AG04449 (cell line): Measurements from ENCODE around the gene MARF1.
"Not testable (repeated sequence)": the region's sequence is repeated elsewhere in the genome, so short reads cannot be mapped to it uniquely, and the experiment has no call there.

Experiments
- CTCF ChIA-PET: fragments of 350-600 bp; formaldehyde crosslinking; extraction: SDS; loops from one replicate; lab custom pipeline; 2021; ENCODE audit warnings: antibody characterized with exemption; lab: Yijun Ruan, JAX
- POLR2A ChIA-PET: fragments of 400-600, 350-600 bp; formaldehyde crosslinking; extraction: SDS; loops from one replicate; lab custom pipeline; 2020; ENCODE audit warnings: antibody characterized with exemption, inconsistent platforms; lab: Yijun Ruan, JAX
- DNase-seq: peaks from one replicate; pipeline ENCODE4 v3.0.0-alpha.2; 2010; ENCODE audit warnings: low read depth, low spot score
- H3K4me3 ChIP-seq: 2 replicates; pipeline ENCODE4 v1.5.1; 2011; ENCODE audit warnings: low read depth, mild to moderate bottlenecking, control low read depth, low read length
- TF ChIP-seq, protein P1 (sequence below): IDR thresholded peaks from one replicate; pipeline ENCODE4 v1.5.1; 2011; ENCODE audit warnings: mild to moderate bottlenecking, moderate library complexity, low read length, control low read depth, inconsistent platforms; ENCODE audit not compliant: insufficient read depth; ENCODE audit errors: missing control alignments

MARF1 gene

GRCh38 chr16:15575293-15576049 is 67.5 kb downstream of the MARF1 start:
- TF ChIP-seq, protein P1, sequence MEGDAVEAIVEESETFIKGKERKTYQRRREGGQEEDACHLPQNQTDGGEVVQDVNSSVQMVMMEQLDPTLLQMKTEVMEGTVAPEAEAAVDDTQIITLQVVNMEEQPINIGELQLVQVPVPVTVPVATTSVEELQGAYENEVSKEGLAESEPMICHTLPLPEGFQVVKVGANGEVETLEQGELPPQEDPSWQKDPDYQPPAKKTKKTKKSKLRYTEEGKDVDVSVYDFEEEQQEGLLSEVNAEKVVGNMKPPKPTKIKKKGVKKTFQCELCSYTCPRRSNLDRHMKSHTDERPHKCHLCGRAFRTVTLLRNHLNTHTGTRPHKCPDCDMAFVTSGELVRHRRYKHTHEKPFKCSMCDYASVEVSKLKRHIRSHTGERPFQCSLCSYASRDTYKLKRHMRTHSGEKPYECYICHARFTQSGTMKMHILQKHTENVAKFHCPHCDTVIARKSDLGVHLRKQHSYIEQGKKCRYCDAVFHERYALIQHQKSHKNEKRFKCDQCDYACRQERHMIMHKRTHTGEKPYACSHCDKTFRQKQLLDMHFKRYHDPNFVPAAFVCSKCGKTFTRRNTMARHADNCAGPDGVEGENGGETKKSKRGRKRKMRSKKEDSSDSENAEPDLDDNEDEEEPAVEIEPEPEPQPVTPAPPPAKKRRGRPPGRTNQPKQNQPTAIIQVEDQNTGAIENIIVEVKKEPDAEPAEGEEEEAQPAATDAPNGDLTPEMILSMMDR, result no peak
- CTCF ChIA-PET, result no interaction called here
- H3K4me3 ChIP-seq, result no peak overlapping the region
- DNase-seq, result no peak
- POLR2A ChIA-PET, result no interaction called here

DNA sequence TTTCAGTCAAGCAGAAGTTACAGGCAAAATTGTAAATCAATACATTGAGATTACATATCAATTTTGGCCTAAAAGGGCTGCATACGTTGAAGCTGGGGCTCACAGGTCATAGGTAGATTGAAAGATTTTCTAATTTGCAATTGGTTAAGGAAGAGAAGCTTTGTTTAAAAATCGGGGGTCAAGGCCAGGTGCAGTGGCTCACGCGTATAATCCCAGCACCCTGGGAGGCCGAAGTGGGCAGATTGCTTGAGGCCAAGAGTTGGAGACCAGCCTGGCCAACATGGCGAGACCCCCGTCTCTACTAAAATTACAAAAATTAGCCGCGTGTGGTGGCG is 68.4 kb downstream of the MARF1 start:
- ChIA-PET POLR2A (no interaction called here), CTCF (no interaction called here)
- no peak for DNase-seq
- TF ChIP-seq, protein P1, result no peak
- no peak overlapping the region for H3K4me3 ChIP-seq

GRCh38 chr16:15573896-15574613 is 68.9 kb downstream of the MARF1 start:
- CTCF ChIA-PET, result interaction anchor here (3.0 kb wide), 1 partner anchor 23 kb away, joined by 20 read pairs; no protein-coding TSS in a partner anchor
- POLR2A ChIA-PET, H3K4me3 ChIP-seq, DNase-seq: not testable (repeated sequence)

- TF ChIP-seq, protein P1, result no peak
- ChIA-PET CTCF (interaction anchor here (3.0 kb wide), 1 partner anchor 22 kb away, joined by 20 read pairs; no protein-coding TSS in a partner anchor), POLR2A (no interaction called here)
- no peak overlapping the region for H3K4me3 ChIP-seq
- DNase-seq, result no peak
Observed at GRCh38 chr16:15573274-15573895, 69.6 kb downstream of the MARF1 start.

GRCh38 chr16:15572329-15573001 is 70.5 kb downstream of the MARF1 start:
- TF ChIP-seq, protein P1, result no peak
- ChIA-PET POLR2A (no interaction called here), CTCF (interaction anchor here (3.0 kb wide), 1 partner anchor 21 kb away, joined by 20 read pairs; no protein-coding TSS in a partner anchor)
- no peak overlapping the region for H3K4me3 ChIP-seq
- DNase-seq, result peak; percentile 33

GRCh38 chr16:15571557-15571956 is 71.4 kb downstream of the MARF1 start:
- POLR2A ChIA-PET, result no interaction called here
- TF ChIP-seq, protein P1, result no peak
- CTCF ChIA-PET, result interaction anchor here (0.8 to 3.0 kb wide), 2 partner anchors 20 to 111 kb away, joined by 3 to 20 read pairs; no protein-coding TSS in a partner anchor
- H3K4me3 ChIP-seq, result no peak overlapping the region
- DNase-seq, result no peak

GRCh38 chr16:15570666-15571065 is 72.3 kb downstream of the MARF1 start:
- not testable (repeated sequence) for DNase-seq, H3K4me3 ChIP-seq
- CTCF ChIA-PET, result interaction anchor here (0.8 kb wide), 1 partner anchor 112 kb away, joined by 3 read pairs; no protein-coding TSS in a partner anchor
- POLR2A ChIA-PET, result interaction anchor here (0.6 kb wide), 1 partner anchor 16 kb away, joined by 3 read pairs; no protein-coding TSS in a partner anchor
